ENCODE results near the gene EML4. TPM values are rescaled to one million over a fixed set of nuclear protein-coding genes. Genes with fewer than 3 reads are reported as not detected.

The EML4 gene
- total RNA-seq, 1 experiment from 2014 or later, result 31.2 TPM

- Mint-ChIP-seq H3K36me3 (ENCODE audit: insufficient read depth, unreplicated experiment) (no peaks in the 10 kb centered on the region), H3K4me3 (ENCODE audit: unreplicated experiment) (no peak overlapping the region), H3K9me3 (ENCODE audit: unreplicated experiment) (no peaks in the 10 kb centered on the region), H3K27me3 (ENCODE audit: insufficient read depth, unreplicated experiment) (no peaks in the 10 kb centered on the region), H3K4me1 (ENCODE audit: insufficient read depth, unreplicated experiment) (no peaks in the 10 kb centered on the region), H3K27ac (ENCODE audit: low read depth, unreplicated experiment) (no peak overlapping the region)
- no peak for TF ChIP-seq CTCF (IDR thresholded peaks at IDR 0.05; ENCODE audit: unreplicated experiment)
- POLR2A ChIA-PET, result interaction anchor here (1.8 kb wide), 1 partner anchor 147 kb away, joined by 7 read pairs; no protein-coding TSS in a partner anchor
- CTCF ChIA-PET, result interaction anchor here (0.5 to 8.4 kb wide), 7 partner anchors 87 to 1555 kb away, joined by 3 to 222 read pairs (median 6); no protein-coding TSS in a partner anchor
- no TSS peak for BruUV-seq (replicated peaks)
- intact Hi-C loops (cut with micrococcal nuclease), result loop anchor here (5.0 kb wide), 1 partner anchor 374 kb away; no protein-coding TSS in a partner anchor
- DNase-seq (ENCODE audit: unreplicated experiment), result no peak
Observed at GRCh38 chr2:42241517-42241916, 72.4 kb downstream of the EML4 start.

- no TSS peak for BruUV-seq (replicated peaks)
- CTCF ChIA-PET, result interaction anchor here (1.0 to 8.4 kb wide), 3 partner anchors 150 to 390 kb away, joined by 3 to 222 read pairs (median 38); no protein-coding TSS in a partner anchor
Observed at GRCh38 chr2:42243297-42243696, 74.1 kb downstream of the EML4 start.

GRCh38 chr2:42244520-42244919 is 75.4 kb downstream of the EML4 start:
- ChIA-PET CTCF (interaction anchor here (0.6 to 1.4 kb wide), 2 partner anchors 149 to 157 kb away, joined by 4 to 6 read pairs; no protein-coding TSS in a partner anchor), POLR2A (no interaction called here)
- H3K9me3 Mint-ChIP-seq (ENCODE audit: unreplicated experiment), result no peaks in the 10 kb centered on the region
- peaks cover 7% of the 10 kb centered on the region for H3K36me3 Mint-ChIP-seq (ENCODE audit: insufficient read depth, unreplicated experiment)
- intact Hi-C loops (cut with micrococcal nuclease), result loop anchor here (5.0 kb wide), 1 partner anchor 377 kb away; no protein-coding TSS in a partner anchor
- no peaks in the 10 kb centered on the region for H3K27me3 Mint-ChIP-seq (ENCODE audit: insufficient read depth, unreplicated experiment)
- no TSS peak for BruUV-seq (replicated peaks)
- H3K4me1 Mint-ChIP-seq (ENCODE audit: insufficient read depth, unreplicated experiment), result no peaks in the 10 kb centered on the region
- H3K4me3 Mint-ChIP-seq (ENCODE audit: unreplicated experiment), result no peak overlapping the region
- DNase-seq (ENCODE audit: unreplicated experiment), result no peak
- no peak for TF ChIP-seq CTCF (IDR thresholded peaks at IDR 0.05; ENCODE audit: unreplicated experiment)
- H3K27ac Mint-ChIP-seq (ENCODE audit: low read depth, unreplicated experiment), result peak overlapping the region; percentile 47

More at GRCh38 chr2:42243297-42243696, 74.1 kb downstream of the EML4 start:
- POLR2A ChIA-PET, result interaction anchor here (1.8 kb wide), 1 partner anchor 148 kb away, joined by 7 read pairs; no protein-coding TSS in a partner anchor
- H3K27me3 Mint-ChIP-seq (ENCODE audit: insufficient read depth, unreplicated experiment), result no peaks in the 10 kb centered on the region
- peaks cover 7% of the 10 kb centered on the region for H3K36me3 Mint-ChIP-seq (ENCODE audit: insufficient read depth, unreplicated experiment)
- DNase-seq (ENCODE audit: unreplicated experiment), result no peak
- no peaks in the 10 kb centered on the region for H3K9me3 Mint-ChIP-seq (ENCODE audit: unreplicated experiment)
- no peak overlapping the region for H3K27ac Mint-ChIP-seq (ENCODE audit: low read depth, unreplicated experiment)
- no peak for TF ChIP-seq CTCF (IDR thresholded peaks at IDR 0.05; ENCODE audit: unreplicated experiment)
- no peaks in the 10 kb centered on the region for H3K4me1 Mint-ChIP-seq (ENCODE audit: insufficient read depth, unreplicated experiment)
- intact Hi-C loops (cut with micrococcal nuclease), result loop anchor here (5.0 kb wide), 1 partner anchor 376 kb away; no protein-coding TSS in a partner anchor
- H3K4me3 Mint-ChIP-seq (ENCODE audit: unreplicated experiment), result no peak overlapping the region

GRCh38 chr2:42245396-42245795 is 76.2 kb downstream of the EML4 start:
- ChIA-PET POLR2A (no interaction called here), CTCF (interaction anchor here (1.4 to 3.0 kb wide), 2 partner anchors 83 to 149 kb away, joined by 7 to 18 read pairs; no protein-coding TSS in a partner anchor)
- H3K27me3 Mint-ChIP-seq (ENCODE audit: insufficient read depth, unreplicated experiment), result no peaks in the 10 kb centered on the region
- BruUV-seq (replicated peaks), result no TSS peak
- intact Hi-C loops (cut with micrococcal nuclease), result no loop called here
- no peak overlapping the region for H3K4me3 Mint-ChIP-seq (ENCODE audit: unreplicated experiment)
- H3K36me3 Mint-ChIP-seq (ENCODE audit: insufficient read depth, unreplicated experiment), result peaks cover 7% of the 10 kb centered on the region
- TF ChIP-seq CTCF (IDR thresholded peaks at IDR 0.05; ENCODE audit: unreplicated experiment), result no peak
- H3K27ac Mint-ChIP-seq (ENCODE audit: low read depth, unreplicated experiment), result no peak overlapping the region
- H3K4me1 Mint-ChIP-seq (ENCODE audit: insufficient read depth, unreplicated experiment), result peaks cover 5% of the 10 kb centered on the region
- H3K9me3 Mint-ChIP-seq (ENCODE audit: unreplicated experiment), result no peaks in the 10 kb centered on the region
- DNase-seq (ENCODE audit: unreplicated experiment), result no peak

All from MCF 10A (cell line).